Glutamatergic neuron (in vitro differentiated cells): ENCODE results near the gene EVI5. TPM values are rescaled to one million over a fixed set of nuclear protein-coding genes. Genes with fewer than 3 reads are reported as not detected.
"Not testable (repeated sequence)": the region's sequence is repeated elsewhere in the genome, so short reads cannot be mapped to it uniquely, and the experiment has no call there.

ENCODE experiments used
- DNase-seq: peaks from one replicate; pipeline ENCODE4 v3.0.0; 2022
- H3K27ac Mint-ChIP-seq: one replicate; pipeline ENCODE4 v1.8.0; 2020; ENCODE audit warnings: mild to moderate bottlenecking, mixed read lengths, inconsistent platforms; ENCODE audit not compliant: unreplicated experiment
- H3K27me3 Mint-ChIP-seq: one replicate; pipeline ENCODE4 v1.8.0; 2020; ENCODE audit warnings: mild to moderate bottlenecking, moderate library complexity, mixed read lengths, inconsistent platforms; ENCODE audit not compliant: unreplicated experiment
- H3K36me3 Mint-ChIP-seq: one replicate; pipeline ENCODE4 v1.8.0; 2020; ENCODE audit warnings: mild to moderate bottlenecking, mixed read lengths, inconsistent platforms; ENCODE audit not compliant: unreplicated experiment
- H3K4me1 Mint-ChIP-seq: one replicate; pipeline ENCODE4 v1.8.0; 2020; ENCODE audit warnings: mild to moderate bottlenecking, low read depth, mixed read lengths, inconsistent platforms; ENCODE audit not compliant: unreplicated experiment
- H3K4me3 Mint-ChIP-seq: one replicate; pipeline ENCODE4 v1.8.0; 2020; ENCODE audit warnings: mild to moderate bottlenecking, mixed read lengths, inconsistent platforms; ENCODE audit not compliant: unreplicated experiment
- H3K9me3 Mint-ChIP-seq: one replicate; pipeline ENCODE4 v1.8.0; 2020; ENCODE audit warnings: mild to moderate bottlenecking, moderate library complexity, mixed read lengths, inconsistent platforms; ENCODE audit not compliant: unreplicated experiment
- CTCF ChIP-seq: fragments of 200-600 bp; sonication (generic); IDR thresholded peaks from one replicate; pipeline ENCODE4 v1.5.0; 2021; ENCODE audit not compliant: partially characterized antibody, unreplicated experiment
- total RNA-seq: library from RNA; stranded (reverse); fragmentation: NEBNext Ultra II Directional; extraction: Animal tissue kit (Norgen Biotek cat#: 25700); gene quantifications from one replicate; pipeline ENCODE4 v1.2.1, GENCODE V29; 2021; ENCODE audit not compliant: unreplicated experiment

The EVI5 gene
- total RNA-seq, 1 donor from 2014 or later, result 19.5 TPM

DNA sequence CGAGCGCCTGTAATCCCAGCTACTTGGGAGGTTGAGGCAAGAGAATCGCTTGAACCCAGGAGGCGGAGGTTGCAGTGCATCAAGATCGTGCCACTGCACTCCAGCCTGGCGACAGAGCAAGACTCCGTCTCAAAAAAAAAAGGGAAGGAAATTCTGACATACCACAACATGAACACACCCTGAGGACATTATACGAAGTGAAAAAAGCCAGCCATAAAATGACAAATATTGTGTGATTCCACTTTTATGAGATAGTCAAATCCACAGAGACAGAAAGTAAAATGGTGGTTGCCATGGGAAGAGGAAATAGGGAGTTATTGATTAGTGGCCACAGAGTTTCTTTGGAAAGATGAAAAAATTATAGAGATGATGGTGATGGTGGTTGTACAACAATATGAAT is 41.7 kb downstream of the EVI5 start:
- TF ChIP-seq CTCF, result no peak
- H3K27me3 Mint-ChIP-seq, result no peaks in the 10 kb centered on the region
- H3K9me3 Mint-ChIP-seq, result no peaks in the 10 kb centered on the region
- DNase-seq, result no peak
- no peak overlapping the region for H3K4me3 Mint-ChIP-seq
- no peaks in the 10 kb centered on the region for H3K36me3 Mint-ChIP-seq
- H3K27ac Mint-ChIP-seq, result no peak overlapping the region
- H3K4me1 Mint-ChIP-seq, result no peaks in the 10 kb centered on the region

GRCh38 chr1:92739669-92740524 is 45.0 kb downstream of the EVI5 start:
- DNase-seq, result no peak
- Mint-ChIP-seq H3K27me3 (no peaks in the 10 kb centered on the region), H3K4me1 (no peaks in the 10 kb centered on the region), H3K9me3 (peaks cover 1% of the 10 kb centered on the region), H3K4me3 (no peak overlapping the region), H3K36me3 (no peaks in the 10 kb centered on the region), H3K27ac (no peak overlapping the region)
- TF ChIP-seq CTCF, result no peak

DNA sequence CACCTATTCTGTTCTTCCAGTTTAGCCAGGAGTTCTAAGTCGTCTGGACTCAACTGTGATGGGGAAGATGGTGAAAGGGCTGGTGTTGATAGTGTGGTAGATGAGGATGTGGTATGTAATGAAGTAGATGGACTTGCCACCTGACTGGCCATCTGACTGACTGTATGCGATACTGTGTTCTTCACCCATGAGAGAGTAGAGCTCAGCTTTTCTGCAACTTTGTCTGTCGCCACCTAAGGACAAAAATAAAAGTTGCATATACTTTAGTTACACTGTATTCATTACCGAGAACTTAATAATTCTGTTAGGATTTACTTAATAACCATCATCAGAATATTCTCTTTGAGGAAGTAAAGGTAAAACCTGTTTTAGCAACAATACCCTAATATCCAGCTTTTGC is 48.5 kb downstream of the EVI5 start:
- no peak for TF ChIP-seq CTCF
- Mint-ChIP-seq H3K36me3 (no peaks in the 10 kb centered on the region), H3K4me3 (no peak overlapping the region), H3K4me1 (no peaks in the 10 kb centered on the region), H3K27me3 (no peaks in the 10 kb centered on the region), H3K27ac (no peak overlapping the region), H3K9me3 (peaks cover 1% of the 10 kb centered on the region)
- no peak for DNase-seq

- Mint-ChIP-seq H3K27ac (no peak overlapping the region), H3K4me3 (no peak overlapping the region), H3K36me3 (no peaks in the 10 kb centered on the region), H3K4me1 (no peaks in the 10 kb centered on the region), H3K9me3 (no peaks in the 10 kb centered on the region), H3K27me3 (no peaks in the 10 kb centered on the region)
- TF ChIP-seq CTCF, result no peak
- no peak for DNase-seq
These were observed 54.4 kb downstream of the EVI5 start for GRCh38 chr1:92730476-92730875.

DNA sequence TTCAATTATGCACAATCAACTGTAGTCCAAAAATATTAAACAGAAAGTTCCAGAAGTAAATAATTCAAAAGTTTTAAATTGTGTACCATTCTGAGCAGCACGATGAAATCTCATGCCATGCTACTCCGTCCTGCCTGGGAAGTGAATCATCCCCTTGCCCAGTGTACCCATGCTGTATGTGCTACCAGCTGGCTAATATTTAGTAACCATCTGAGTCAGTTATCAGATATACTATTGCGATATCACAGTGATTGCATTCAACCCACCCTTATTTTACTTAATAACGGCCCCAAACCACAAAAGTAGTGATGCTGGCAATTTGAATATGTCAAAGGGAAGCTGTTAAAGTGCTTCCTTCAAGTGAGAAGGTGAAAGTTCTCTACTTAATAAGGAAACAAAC is 56.2 kb downstream of the EVI5 start:
- Mint-ChIP-seq H3K27me3 (no peaks in the 10 kb centered on the region), H3K4me3 (no peak overlapping the region), H3K27ac (no peak overlapping the region), H3K36me3 (peaks cover 8% of the 10 kb centered on the region), H3K4me1 (no peaks in the 10 kb centered on the region), H3K9me3 (peaks cover 2% of the 10 kb centered on the region)
- no peak for DNase-seq
- no peak for TF ChIP-seq CTCF

DNA sequence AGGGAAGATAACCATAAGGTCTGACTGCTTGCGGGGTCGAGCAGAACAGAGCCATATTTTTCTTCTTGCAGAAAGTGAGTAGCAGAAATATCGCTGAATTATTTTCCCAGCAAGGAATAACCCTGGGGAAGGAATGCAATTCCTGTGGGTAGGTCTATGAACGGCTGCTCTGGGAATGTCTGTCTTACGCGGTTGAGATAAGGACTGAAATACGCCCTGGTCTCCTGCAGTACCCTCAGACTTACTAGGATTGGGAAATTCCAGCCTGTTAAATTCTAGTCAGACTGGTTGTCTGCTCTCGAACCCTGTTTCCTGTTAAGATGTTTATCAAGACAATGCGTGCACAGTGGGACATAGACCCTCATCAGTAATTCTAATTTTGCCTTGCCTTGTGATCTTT is 61.2 kb downstream of the EVI5 start:
- not testable (repeated sequence) for H3K4me1 Mint-ChIP-seq, H3K9me3 Mint-ChIP-seq, H3K36me3 Mint-ChIP-seq, H3K27ac Mint-ChIP-seq, DNase-seq, H3K4me3 Mint-ChIP-seq, H3K27me3 Mint-ChIP-seq
